Measurements from ENCODE around the gene DOCK1. TPM values are rescaled to one million over a fixed set of nuclear protein-coding genes. Genes with fewer than 3 reads are reported as not detected.

DOCK1 gene
- total RNA-seq, 1 experiment from 2014 or later = 82.2 TPM

DNA sequence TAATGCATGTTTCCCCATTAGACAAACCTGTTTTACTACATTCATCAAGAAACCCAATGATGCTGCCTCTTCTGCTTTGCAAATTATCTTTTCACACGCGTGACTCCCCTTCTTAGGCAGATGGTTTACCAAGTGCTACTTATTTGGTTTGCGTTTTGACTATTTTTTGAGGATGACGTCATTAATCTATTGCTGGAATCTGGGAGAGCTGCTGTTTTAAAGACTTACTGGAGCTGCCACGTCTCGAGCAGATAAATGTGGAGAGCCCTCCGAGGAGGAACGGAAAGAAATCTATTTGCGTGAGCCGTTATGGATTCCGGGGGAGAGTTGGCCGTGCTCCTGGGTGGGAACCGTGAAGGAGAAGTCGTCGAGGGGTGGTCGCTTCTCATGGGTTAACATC lies 271.4 kb downstream of the DOCK1 start:
- Histone ChIP-seq H3K4me3 (ENCODE audit: low read depth, low read length) (no peak overlapping the region), H3K9me3 (no peaks in the 10 kb centered on the region), H3K4me1 (no peaks in the 10 kb centered on the region), H3K36me3 (ENCODE audit: control insufficient read depth, insufficient read depth, low read length) (no peaks in the 10 kb centered on the region), H3K27me3 (replicated peaks; ENCODE audit: control insufficient read depth, insufficient read depth, low read length) (no peaks in the 10 kb centered on the region)
- no peak overlapping the region for H3K27ac Mint-ChIP-seq (ENCODE audit: unreplicated experiment)
- H3K36me3 Mint-ChIP-seq (ENCODE audit: insufficient read depth, unreplicated experiment) = peaks cover 22% of the 10 kb centered on the region
- no peak for DNase-seq
- no peaks in the 10 kb centered on the region for H3K4me1 Mint-ChIP-seq (ENCODE audit: low read depth, unreplicated experiment)
- H3K9me3 Mint-ChIP-seq (ENCODE audit: unreplicated experiment) = no peaks in the 10 kb centered on the region
- intact Hi-C loops (cut with micrococcal nuclease; ENCODE audit: unreplicated experiment) = no loop called here
- ChIA-PET POLR2A (no interaction called here), CTCF (no interaction called here)
- no TSS peak for BruUV-seq (replicated peaks)
- no peaks in the 10 kb centered on the region for H3K27me3 Mint-ChIP-seq (ENCODE audit: insufficient read depth, unreplicated experiment)
- H3K4me3 Mint-ChIP-seq (ENCODE audit: unreplicated experiment) = no peak overlapping the region
- TF ChIP-seq, protein P1, sequence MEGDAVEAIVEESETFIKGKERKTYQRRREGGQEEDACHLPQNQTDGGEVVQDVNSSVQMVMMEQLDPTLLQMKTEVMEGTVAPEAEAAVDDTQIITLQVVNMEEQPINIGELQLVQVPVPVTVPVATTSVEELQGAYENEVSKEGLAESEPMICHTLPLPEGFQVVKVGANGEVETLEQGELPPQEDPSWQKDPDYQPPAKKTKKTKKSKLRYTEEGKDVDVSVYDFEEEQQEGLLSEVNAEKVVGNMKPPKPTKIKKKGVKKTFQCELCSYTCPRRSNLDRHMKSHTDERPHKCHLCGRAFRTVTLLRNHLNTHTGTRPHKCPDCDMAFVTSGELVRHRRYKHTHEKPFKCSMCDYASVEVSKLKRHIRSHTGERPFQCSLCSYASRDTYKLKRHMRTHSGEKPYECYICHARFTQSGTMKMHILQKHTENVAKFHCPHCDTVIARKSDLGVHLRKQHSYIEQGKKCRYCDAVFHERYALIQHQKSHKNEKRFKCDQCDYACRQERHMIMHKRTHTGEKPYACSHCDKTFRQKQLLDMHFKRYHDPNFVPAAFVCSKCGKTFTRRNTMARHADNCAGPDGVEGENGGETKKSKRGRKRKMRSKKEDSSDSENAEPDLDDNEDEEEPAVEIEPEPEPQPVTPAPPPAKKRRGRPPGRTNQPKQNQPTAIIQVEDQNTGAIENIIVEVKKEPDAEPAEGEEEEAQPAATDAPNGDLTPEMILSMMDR (IDR thresholded peaks at IDR 0.05; ENCODE audit: insufficient read depth in 1 of 2, low read depth in 1 of 2, low read length in 1 of 2, severe bottlenecking in 1 of 2, unreplicated experiment in 1 of 2) = no peak

DNA sequence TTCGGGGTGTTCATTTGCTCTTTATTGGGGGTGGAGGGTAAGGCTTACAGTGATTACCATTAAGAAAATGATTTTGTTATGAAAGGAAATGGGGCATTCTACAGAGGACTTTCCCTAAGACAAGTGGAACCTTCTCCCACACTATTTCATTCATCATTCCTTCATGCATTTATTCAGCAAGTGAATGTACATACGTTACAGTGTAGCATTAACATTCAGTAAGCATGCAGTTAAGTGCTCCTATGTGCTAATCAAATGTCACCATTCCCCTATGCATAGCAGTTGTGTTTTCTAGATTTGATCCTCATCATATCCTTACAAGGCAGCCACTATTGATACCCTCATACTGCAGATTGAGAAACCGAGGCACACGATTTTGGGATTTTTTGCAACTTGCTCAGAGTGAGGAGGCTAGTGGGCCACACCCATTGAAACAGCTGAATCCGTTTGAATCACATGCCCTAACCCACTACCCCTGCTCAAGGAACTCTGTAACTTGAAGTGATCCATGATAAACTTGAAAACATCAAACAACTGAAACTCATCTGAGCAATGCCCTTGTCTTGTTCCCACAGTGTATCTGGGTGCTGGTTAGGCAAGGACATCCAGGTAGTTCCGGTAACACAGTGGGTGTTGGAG lies 274.5 kb downstream of the DOCK1 start:
- Mint-ChIP-seq H3K4me3 (ENCODE audit: unreplicated experiment) (no peak overlapping the region), H3K27me3 (ENCODE audit: insufficient read depth, unreplicated experiment) (no peaks in the 10 kb centered on the region), H3K4me1 (ENCODE audit: low read depth, unreplicated experiment) (no peaks in the 10 kb centered on the region), H3K36me3 (ENCODE audit: insufficient read depth, unreplicated experiment) (peaks cover 22% of the 10 kb centered on the region), H3K27ac (ENCODE audit: unreplicated experiment) (no peak overlapping the region), H3K9me3 (ENCODE audit: unreplicated experiment) (no peaks in the 10 kb centered on the region)
- Histone ChIP-seq H3K4me3 (ENCODE audit: low read depth, low read length) (no peak overlapping the region), H3K4me1 (no peaks in the 10 kb centered on the region), H3K27me3 (replicated peaks; ENCODE audit: control insufficient read depth, insufficient read depth, low read length) (no peaks in the 10 kb centered on the region), H3K36me3 (ENCODE audit: control insufficient read depth, insufficient read depth, low read length) (no peaks in the 10 kb centered on the region), H3K9me3 (no peaks in the 10 kb centered on the region)
- POLR2A ChIA-PET = no interaction called here
- BruUV-seq (replicated peaks) = no TSS peak
- intact Hi-C loops (cut with micrococcal nuclease; ENCODE audit: unreplicated experiment) = no loop called here
- CTCF ChIA-PET = no interaction called here
- TF ChIP-seq, protein P1 (IDR thresholded peaks at IDR 0.05; ENCODE audit: insufficient read depth in 1 of 2, low read depth in 1 of 2, low read length in 1 of 2, severe bottlenecking in 1 of 2, unreplicated experiment in 1 of 2) = no peak
- no peak for DNase-seq

DNA sequence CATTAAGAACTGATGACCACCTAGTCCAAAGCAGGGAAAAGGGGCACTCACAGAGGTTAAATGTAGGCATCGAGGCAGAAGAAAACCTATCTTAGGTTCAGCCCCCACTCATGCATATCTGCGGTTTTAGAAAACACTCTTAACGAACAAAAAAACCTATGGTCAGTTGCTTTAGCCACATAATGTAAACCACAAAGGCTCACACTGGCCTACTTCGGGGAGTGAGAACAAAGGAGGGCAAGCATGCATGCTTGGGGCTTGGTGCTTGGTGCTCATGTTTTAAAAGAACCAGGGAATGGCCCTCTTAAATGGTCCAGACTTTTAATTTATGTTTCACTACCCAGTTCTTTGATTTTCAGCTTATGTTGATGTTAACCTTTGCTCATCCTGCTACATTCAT lies 276.9 kb downstream of the DOCK1 start:
- Histone ChIP-seq H3K4me3 (ENCODE audit: low read depth, low read length) (no peak overlapping the region), H3K4me1 (no peaks in the 10 kb centered on the region), H3K27me3 (replicated peaks; ENCODE audit: control insufficient read depth, insufficient read depth, low read length) (no peaks in the 10 kb centered on the region), H3K36me3 (ENCODE audit: control insufficient read depth, insufficient read depth, low read length) (no peaks in the 10 kb centered on the region; the same call in 1 of the 2 replicates), H3K9me3 (no peaks in the 10 kb centered on the region)
- H3K9me3 Mint-ChIP-seq (ENCODE audit: unreplicated experiment) = no peaks in the 10 kb centered on the region
- H3K36me3 Mint-ChIP-seq (ENCODE audit: insufficient read depth, unreplicated experiment) = peaks cover 11% of the 10 kb centered on the region
- no TSS peak for BruUV-seq (replicated peaks)
- ChIA-PET CTCF (no interaction called here), POLR2A (no interaction called here)
- DNase-seq = no peak
- H3K4me1 Mint-ChIP-seq (ENCODE audit: low read depth, unreplicated experiment) = no peaks in the 10 kb centered on the region
- no peak overlapping the region for H3K4me3 Mint-ChIP-seq (ENCODE audit: unreplicated experiment)
- H3K27me3 Mint-ChIP-seq (ENCODE audit: insufficient read depth, unreplicated experiment) = no peaks in the 10 kb centered on the region
- TF ChIP-seq, protein P1 (IDR thresholded peaks at IDR 0.05; ENCODE audit: insufficient read depth in 1 of 2, low read depth in 1 of 2, low read length in 1 of 2, severe bottlenecking in 1 of 2, unreplicated experiment in 1 of 2) = no peak
- intact Hi-C loops (cut with micrococcal nuclease; ENCODE audit: unreplicated experiment) = no loop called here
- H3K27ac Mint-ChIP-seq (ENCODE audit: unreplicated experiment) = no peak overlapping the region
